Osteoblast (primary cell): ENCODE measurements around the gene PARD3. TPM values are rescaled to one million over a fixed set of nuclear protein-coding genes. Genes with fewer than 3 reads are reported as not detected.
"Not testable (repeated sequence)": the region's sequence is repeated elsewhere in the genome, so short reads cannot be mapped to it uniquely, and the experiment has no call there.

ENCODE experiments used
- DNase-seq: peaks from one replicate; pipeline ENCODE4 v3.0.0; 2011; ENCODE audit warnings: low spot score, mixed read lengths; ENCODE audit not compliant: insufficient read length; ENCODE audit errors: missing footprints
- H2AFZ ChIP-seq: 2 replicates; pipeline ENCODE4 v1.6.0; 2011; ENCODE audit warnings: mild to moderate bottlenecking, low read length
- H3K27ac ChIP-seq: 2 replicates; pipeline ENCODE4 v1.5.1; 2011; ENCODE audit warnings: mild to moderate bottlenecking, low read depth, low read length, moderate library complexity
- H3K27me3 ChIP-seq: 2 replicates; pipeline ENCODE4 v1.6.0; 2012; ENCODE audit warnings: mild to moderate bottlenecking, control low read depth, inconsistent platforms, low read length, moderate library complexity; ENCODE audit not compliant: insufficient read depth
- H3K36me3 ChIP-seq: 2 replicates; pipeline ENCODE4 v1.5.1; 2011; ENCODE audit warnings: mild to moderate bottlenecking, low read length, control low read depth, moderate library complexity; ENCODE audit not compliant: insufficient read depth
- H3K4me1 ChIP-seq: 2 replicates; pipeline ENCODE4 v1.5.1; 2011; ENCODE audit warnings: mild to moderate bottlenecking, low read length, control low read depth, moderate library complexity; ENCODE audit not compliant: insufficient read depth
- H3K4me2 ChIP-seq: 2 replicates; pipeline ENCODE4 v1.6.0; 2011; ENCODE audit warnings: mild to moderate bottlenecking, low read length; ENCODE audit not compliant: insufficient read depth
- H3K4me3 ChIP-seq: fragments of 200-600 bp; sonication (generic); 3 replicates; pipeline ENCODE4 v1.5.1; 2012; ENCODE audit warnings: mild to moderate bottlenecking, low read length, inconsistent platforms; ENCODE audit not compliant: insufficient read depth
- H3K79me2 ChIP-seq: 2 replicates; pipeline ENCODE4 v1.6.0; 2012; ENCODE audit warnings: mild to moderate bottlenecking, low read length, control low read depth, inconsistent platforms; ENCODE audit not compliant: insufficient read depth
- H3K9me3 ChIP-seq: 2 replicates; pipeline ENCODE4 v1.5.1; 2011; ENCODE audit warnings: low read depth, low read length, control low read depth
- H4K20me1 ChIP-seq: 2 replicates; pipeline ENCODE4 v1.6.0; 2012; ENCODE audit warnings: mild to moderate bottlenecking, low read length, control low read depth; ENCODE audit not compliant: insufficient read depth
- total RNA-seq: library from RNA; depleted of rRNA; stranded (reverse); fragments of >200 nt; gene quantifications from 2 replicates; pipeline ENCODE4 v1.2.3, GENCODE V29; 2012
- TF ChIP-seq, protein P1 (sequence below): IDR thresholded peaks from 2 replicates; pipeline ENCODE4 v1.5.1; 2011; ENCODE audit warnings: mild to moderate bottlenecking, low read depth, low read length, moderate library complexity; ENCODE audit errors: extremely low read depth

The PARD3 gene
- total RNA-seq, 1 donor, result 71.7 TPM

DNA sequence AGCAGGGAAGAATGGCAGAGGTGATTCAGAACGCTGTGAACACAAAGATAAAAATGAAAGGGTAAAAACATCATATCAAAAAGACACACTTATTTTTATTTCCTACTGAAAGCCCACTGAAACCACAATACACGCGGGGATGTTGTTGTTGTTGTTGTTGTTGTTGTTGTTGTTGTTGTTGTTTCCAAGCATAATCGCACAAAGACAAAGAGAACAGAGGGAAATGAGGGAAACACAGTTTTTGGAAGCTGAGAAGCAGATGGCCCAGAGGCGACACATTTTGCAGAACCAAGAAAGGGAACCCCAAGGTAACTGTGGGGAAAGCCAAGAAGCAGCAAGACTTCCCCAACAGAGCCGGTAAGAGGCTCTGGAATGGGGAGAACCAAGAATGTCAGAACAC is 113.9 kb downstream of the PARD3 start:
- peaks cover 53% of the 10 kb centered on the region for H3K79me2 ChIP-seq
- TF ChIP-seq, protein P1, sequence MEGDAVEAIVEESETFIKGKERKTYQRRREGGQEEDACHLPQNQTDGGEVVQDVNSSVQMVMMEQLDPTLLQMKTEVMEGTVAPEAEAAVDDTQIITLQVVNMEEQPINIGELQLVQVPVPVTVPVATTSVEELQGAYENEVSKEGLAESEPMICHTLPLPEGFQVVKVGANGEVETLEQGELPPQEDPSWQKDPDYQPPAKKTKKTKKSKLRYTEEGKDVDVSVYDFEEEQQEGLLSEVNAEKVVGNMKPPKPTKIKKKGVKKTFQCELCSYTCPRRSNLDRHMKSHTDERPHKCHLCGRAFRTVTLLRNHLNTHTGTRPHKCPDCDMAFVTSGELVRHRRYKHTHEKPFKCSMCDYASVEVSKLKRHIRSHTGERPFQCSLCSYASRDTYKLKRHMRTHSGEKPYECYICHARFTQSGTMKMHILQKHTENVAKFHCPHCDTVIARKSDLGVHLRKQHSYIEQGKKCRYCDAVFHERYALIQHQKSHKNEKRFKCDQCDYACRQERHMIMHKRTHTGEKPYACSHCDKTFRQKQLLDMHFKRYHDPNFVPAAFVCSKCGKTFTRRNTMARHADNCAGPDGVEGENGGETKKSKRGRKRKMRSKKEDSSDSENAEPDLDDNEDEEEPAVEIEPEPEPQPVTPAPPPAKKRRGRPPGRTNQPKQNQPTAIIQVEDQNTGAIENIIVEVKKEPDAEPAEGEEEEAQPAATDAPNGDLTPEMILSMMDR, result no peak
- H3K36me3 ChIP-seq, result no peaks in the 10 kb centered on the region
- H3K4me3 ChIP-seq, result no peak overlapping the region
- H3K4me1 ChIP-seq, result peaks cover 51% of the 10 kb centered on the region
- DNase-seq, result no peak
- H3K9me3 ChIP-seq, result no peaks in the 10 kb centered on the region
- H4K20me1 ChIP-seq, result no peaks in the 10 kb centered on the region
- no peak overlapping the region for H2AFZ ChIP-seq
- no peak overlapping the region for H3K27ac ChIP-seq
- peak overlapping the region; percentile 11 for H3K4me2 ChIP-seq
- H3K27me3 ChIP-seq, result no peaks in the 10 kb centered on the region

DNA sequence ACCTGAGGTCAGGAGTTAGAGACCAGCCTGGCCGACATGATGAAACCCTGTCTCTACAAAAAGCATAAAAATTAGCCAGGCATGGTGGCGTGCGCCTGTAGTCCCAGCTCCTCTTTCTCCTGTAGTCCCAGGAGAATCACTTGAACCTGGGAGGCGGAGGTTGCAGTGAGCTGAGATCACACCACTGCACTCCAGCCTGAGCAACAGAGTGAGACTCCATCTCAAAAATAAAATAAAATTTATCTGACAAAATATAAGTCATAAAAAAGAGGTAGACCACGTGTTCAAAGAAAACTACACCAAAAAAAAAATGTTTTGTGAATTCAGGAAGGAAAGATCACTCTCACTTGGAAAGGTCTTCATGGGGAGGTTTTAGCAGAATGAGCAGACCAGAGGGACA is 114.3 kb downstream of the PARD3 start:
- peaks cover 51% of the 10 kb centered on the region for H3K79me2 ChIP-seq
- H3K4me2 ChIP-seq, result peak overlapping the region; percentile 11
- H3K27ac ChIP-seq, H4K20me1 ChIP-seq, H3K9me3 ChIP-seq, DNase-seq, H2AFZ ChIP-seq, H3K36me3 ChIP-seq, H3K4me3 ChIP-seq, H3K27me3 ChIP-seq: not testable (repeated sequence)
- H3K4me1 ChIP-seq, result peaks cover 53% of the 10 kb centered on the region

DNA sequence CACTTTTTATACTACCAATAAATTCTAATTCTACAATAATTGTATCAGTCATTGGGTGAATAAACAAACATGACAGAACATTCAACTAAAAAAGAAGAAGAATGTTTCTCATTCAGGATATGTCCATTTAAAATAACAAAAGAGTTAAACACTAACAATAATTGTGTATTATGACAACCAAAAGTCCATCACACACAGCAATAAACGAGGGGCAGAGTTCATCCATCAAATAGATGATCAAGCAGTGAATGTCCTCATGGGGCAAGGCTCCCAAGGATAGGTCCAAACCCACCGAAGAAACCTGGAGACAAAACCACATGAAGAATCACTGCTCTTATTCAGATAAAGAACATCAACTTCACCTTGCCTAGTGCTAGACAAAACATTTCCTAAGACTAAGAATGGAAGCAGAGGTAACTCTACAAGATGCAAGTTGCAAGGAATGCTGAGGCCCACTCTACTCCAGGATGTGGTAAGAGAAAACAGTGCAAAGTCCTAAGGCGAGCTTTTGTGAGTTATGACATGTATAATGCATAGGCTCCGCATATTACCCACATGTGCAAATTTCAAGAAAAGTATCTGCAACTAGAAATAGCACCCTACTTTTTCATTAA is 115.1 kb downstream of the PARD3 start:
- peaks cover 53% of the 10 kb centered on the region for H3K4me1 ChIP-seq
- TF ChIP-seq, protein P1, result no peak
- H3K27ac ChIP-seq, result peak overlapping the region; percentile 71
- H2AFZ ChIP-seq, result no peak overlapping the region
- H3K4me3 ChIP-seq, result no peak overlapping the region
- peaks cover 46% of the 10 kb centered on the region for H3K79me2 ChIP-seq
- H4K20me1 ChIP-seq, result no peaks in the 10 kb centered on the region
- DNase-seq, result no peak
- H3K27me3 ChIP-seq, result no peaks in the 10 kb centered on the region
- H3K9me3 ChIP-seq, result no peaks in the 10 kb centered on the region
- H3K36me3 ChIP-seq, result no peaks in the 10 kb centered on the region
- no peak overlapping the region for H3K4me2 ChIP-seq

DNA sequence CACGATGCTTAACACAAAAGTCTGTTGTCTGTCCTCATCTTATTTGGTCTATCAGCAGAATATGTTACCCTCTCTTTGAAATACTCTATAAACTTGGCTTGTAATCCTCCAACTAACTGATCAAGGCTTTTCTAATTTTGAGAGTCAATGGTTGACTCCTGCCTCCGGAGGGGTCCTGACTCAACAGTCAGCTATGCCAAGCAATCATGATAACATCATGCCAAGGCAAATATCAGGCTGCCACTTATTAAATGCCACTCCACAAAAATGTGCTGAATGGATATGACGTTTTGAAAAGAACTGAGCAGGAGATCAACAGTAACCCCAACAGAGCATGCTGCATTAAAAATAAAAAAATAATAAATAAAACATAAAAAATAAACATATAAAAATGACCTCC is 116.1 kb downstream of the PARD3 start:
- H3K4me2 ChIP-seq, result peak overlapping the region; percentile 57
- H3K4me1 ChIP-seq, result peaks cover 53% of the 10 kb centered on the region
- no peak overlapping the region for H2AFZ ChIP-seq
- H3K27ac ChIP-seq, result peak overlapping the region; percentile 71
- no peaks in the 10 kb centered on the region for H3K36me3 ChIP-seq
- no peak for DNase-seq
- H3K79me2 ChIP-seq, result peaks cover 42% of the 10 kb centered on the region
- H4K20me1 ChIP-seq, result no peaks in the 10 kb centered on the region
- H3K4me3 ChIP-seq, result no peak overlapping the region
- no peaks in the 10 kb centered on the region for H3K27me3 ChIP-seq
- TF ChIP-seq, protein P1, result no peak
- H3K9me3 ChIP-seq, result no peaks in the 10 kb centered on the region
